ENCODE results near the gene HTT-AS.

The HTT-AS gene

DNA sequence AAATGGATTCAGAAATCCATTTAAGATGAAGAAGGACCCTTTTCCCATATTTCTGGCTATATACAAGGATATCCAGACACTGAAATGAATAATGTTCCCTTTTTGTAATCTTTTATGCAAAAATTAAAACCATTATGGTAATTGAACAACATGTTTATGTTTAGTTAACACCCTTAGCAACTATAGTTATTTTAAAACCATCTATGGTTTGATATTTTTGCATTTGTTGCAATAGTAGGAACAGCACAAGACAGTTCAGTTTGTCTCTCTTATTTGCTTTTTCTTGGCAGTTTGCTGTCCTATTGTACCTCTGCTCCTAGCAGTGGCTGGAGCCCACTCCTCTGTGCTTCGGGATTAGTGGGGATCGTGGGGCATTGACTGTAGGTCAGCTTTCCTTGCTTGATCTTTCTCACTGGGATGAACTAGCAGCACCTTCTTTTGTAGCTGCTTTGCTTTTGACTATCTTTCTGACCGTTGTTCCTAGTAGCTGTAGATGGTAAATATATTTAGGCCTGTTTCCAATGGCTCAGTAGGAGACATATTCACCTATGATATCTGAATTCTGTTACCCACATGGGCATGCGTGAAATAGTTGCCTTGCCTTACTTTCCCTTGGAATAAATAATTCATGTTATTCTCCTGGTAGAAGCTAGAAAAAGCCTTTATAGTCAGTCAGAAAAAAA lies 12.9 kb upstream of the HTT-AS start:
- DNase-seq = no peak

DNA sequence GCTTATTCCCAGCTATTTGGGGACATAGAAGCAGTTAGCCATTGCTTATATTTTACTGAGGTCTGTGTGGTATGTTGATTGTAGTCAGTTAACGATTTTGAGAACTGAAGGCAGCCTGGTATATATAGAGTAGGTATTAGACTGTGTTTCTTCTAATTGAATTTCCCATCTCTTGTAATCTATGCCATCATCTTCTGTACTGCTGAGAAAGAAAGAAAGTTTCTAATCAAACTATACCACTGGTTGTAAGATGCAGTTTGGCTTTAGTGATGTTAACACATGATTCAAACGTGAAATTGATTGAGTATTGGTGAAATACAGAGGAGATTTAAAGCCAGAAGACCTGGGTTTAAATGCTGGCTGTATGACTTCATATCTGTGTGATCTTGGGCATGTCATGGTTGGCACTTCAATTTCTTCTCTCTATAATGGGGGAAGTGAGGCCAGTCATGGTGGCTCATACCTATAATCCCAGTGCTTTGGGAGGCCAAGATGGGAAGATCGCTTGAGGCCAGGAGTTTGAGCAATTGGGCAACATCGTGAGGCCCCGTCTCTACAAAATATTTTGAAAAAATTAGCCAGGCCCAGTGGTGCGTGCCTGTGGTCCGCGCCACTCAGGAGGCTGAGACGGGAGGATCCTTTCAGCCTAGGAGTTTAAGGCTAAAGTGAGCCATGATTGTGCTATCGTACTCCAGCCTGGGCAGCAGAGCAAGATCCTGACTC lies 11.8 kb upstream of the HTT-AS start:
- DNase-seq = peak in 1 of 5 experiments; percentile 25

DNA sequence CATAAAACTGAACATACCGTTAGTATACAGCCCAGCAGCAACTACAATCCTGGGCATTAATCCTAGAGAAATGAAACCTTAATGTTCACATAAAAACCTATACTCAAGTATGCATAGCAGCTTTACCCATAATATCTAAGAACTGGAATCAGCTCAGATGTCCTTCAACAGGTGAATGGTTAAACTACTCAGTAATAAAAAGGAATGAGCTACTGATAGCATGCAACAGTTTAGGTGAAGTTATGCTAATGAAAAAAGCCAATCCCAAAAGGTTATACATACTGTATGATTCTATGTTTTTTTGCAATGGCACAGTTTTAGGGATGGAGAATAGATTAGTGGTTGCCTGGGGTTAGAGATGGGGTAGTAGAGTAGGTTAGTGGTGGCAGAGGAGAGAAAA lies 9.4 kb upstream of the HTT-AS start:
- no peak for DNase-seq

DNA sequence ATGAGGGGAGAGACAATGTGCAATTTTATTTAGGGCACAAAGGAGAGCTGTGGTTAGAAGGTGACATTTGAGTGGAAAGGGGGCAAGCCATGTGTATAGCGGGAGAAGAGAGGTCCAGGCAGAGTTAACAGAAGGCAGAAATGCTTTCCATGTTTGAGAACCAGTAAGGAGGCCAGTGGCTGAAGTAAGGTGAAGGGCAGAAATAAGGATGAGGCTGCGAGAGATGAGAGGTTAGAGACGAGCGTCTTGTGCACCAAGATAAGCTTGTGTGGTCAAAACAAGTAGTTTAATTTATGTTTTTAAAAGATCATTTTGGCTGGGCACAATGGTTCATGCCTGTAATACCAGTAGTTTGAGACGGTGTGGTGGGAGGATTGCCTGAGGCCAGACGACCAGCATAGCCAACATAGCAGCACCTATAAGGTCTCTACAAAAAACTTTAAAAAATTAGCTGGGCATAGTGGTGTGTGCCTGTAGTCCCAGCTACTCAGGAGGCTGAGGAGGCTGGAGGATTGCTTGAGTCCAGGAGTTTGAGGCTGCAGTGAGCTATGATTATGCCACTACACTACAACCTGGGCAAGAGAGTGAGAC lies 8.7 kb upstream of the HTT-AS start:
- no peak for DNase-seq

DNA sequence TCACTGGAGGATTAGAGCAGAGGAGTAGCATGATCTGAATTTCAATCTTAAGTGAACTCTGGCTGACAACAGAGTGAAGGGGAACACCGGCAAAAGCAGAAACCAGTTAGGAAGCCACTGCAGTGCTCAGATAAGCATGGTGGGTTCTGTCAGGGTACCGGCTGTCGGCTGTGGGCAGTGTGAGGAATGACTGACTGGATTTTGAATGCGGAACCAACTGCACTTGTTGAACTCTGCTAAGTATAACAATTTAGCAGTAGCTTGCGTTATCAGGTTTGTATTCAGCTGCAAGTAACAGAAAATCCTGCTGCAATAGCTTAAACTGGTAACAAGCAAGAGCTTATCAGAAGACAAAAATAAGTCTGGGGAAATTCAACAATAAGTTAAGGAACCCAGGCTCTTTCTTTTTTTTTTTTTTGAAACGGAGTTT lies 5.4 kb upstream of the HTT-AS start:
- no peak for DNase-seq

DNA sequence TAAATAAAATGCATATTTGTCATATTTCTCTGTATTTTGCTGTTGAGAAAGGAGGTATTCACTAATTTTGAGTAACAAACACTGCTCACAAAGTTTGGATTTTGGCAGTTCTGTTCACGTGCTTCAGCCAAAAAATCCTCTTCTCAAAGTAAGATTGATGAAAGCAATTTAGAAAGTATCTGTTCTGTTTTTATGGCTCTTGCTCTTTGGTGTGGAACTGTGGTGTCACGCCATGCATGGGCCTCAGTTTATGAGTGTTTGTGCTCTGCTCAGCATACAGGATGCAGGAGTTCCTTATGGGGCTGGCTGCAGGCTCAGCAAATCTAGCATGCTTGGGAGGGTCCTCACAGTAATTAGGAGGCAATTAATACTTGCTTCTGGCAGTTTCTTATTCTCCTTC lies 3.5 kb upstream of the HTT-AS start:
- peak in 1 of 5 experiments; percentile 67 for DNase-seq

DNA sequence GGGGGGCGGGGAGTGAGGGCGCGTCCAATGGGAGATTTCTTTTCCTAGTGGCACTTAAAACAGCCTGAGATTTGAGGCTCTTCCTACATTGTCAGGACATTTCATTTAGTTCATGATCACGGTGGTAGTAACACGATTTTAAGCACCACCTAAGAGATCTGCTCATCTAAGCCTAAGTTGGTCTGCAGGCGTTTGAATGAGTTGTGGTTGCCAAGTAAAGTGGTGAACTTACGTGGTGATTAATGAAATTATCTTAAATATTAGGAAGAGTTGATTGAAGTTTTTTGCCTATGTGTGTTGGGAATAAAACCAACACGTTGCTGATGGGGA lies 1.3 kb upstream of the HTT-AS start:
- DNase-seq = peak in 1 of 5 experiments; percentile 17

DNA sequence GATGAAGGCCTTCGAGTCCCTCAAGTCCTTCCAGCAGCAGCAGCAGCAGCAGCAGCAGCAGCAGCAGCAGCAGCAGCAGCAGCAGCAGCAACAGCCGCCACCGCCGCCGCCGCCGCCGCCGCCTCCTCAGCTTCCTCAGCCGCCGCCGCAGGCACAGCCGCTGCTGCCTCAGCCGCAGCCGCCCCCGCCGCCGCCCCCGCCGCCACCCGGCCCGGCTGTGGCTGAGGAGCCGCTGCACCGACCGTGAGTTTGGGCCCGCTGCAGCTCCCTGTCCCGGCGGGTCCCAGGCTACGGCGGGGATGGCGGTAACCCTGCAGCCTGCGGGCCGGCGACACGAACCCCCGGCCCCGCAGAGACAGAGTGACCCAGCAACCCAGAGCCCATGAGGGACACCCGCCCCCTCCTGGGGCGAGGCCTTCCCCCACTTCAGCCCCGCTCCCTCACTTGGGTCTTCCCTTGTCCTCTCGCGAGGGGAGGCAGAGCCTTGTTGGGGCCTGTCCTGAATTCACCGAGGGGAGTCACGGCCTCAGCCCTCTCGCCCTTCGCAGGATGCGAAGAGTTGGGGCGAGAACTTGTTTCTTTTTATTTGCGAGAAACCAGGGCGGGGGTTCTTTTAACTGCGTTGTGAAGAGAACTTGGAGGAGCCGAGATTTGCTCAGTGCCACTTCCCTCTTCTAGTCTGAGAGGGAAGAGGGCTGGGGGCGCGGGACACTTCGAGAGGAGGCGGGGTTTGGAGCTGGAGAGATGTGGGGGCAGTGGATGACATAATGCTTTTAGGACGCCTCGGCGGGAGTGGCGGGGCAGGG lies 711 bp upstream of the HTT-AS start:
- peak in 4 of 5 experiments; percentile 18 to 57 (median 28) for DNase-seq

DNA sequence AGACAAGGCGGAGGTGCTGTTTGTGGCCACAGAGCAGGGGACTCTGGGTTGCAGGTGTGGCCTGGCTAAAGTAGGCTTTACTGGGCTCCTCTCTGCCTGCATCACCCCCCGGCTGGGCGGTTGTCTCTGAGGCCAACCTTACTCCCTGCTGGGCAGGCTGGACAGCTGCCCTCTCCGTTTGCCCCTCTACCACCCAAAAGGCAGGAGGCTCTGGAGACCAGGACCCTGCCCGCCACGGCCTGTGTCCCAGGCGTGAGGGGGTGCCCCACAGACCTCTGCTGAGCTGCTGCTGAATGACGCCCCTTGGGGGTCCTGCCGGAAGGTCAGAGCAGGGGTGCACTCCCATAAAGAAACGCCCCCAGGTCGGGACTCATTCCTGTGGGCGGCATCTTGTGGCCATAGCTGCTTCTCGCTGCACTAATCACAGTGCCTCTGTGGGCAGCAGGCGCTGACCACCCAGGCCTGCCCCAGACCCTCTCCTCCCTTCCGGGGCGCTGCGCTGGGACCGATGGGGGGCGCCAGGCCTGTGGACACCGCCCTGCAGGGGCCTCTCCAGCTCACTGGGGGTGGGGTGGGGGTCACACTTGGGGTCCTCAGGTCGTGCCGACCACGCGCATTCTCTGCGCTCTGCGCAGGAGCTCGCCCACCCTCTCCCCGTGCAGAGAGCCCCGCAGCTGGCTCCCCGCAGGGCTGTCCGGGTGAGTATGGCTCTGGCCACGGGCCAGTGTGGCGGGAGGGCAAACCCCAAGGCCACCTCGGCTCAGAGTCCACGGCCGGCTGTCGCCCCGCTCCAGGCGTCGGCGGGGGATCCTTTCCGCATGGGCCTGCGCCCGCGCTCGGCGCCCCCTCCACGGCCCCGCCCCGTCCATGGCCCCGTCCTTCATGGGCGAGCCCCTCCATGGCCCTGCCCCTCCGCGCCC lies 920 bp downstream of the HTT-AS start:
- DNase-seq = no peak

DNA sequence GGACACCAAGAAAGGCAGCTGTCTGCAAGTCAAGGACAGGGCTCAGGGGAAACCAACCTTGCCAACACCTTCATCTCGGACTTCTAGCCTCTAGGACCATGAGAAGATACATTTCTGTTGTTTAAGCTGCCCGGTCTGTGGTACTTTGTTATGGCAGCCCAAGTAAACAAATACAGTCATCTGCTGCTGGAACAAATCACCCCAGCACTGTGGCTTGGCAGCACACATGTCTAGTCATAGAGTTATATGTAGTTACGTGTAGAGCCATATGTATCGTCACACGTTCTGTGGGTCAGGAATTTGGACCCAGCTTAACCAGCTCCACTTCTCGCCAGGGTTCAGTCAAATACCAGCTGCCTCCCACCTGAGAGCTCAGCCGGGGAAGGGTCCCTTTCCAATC lies 2.5 kb downstream of the HTT-AS start:
- DNase-seq = no peak

DNA sequence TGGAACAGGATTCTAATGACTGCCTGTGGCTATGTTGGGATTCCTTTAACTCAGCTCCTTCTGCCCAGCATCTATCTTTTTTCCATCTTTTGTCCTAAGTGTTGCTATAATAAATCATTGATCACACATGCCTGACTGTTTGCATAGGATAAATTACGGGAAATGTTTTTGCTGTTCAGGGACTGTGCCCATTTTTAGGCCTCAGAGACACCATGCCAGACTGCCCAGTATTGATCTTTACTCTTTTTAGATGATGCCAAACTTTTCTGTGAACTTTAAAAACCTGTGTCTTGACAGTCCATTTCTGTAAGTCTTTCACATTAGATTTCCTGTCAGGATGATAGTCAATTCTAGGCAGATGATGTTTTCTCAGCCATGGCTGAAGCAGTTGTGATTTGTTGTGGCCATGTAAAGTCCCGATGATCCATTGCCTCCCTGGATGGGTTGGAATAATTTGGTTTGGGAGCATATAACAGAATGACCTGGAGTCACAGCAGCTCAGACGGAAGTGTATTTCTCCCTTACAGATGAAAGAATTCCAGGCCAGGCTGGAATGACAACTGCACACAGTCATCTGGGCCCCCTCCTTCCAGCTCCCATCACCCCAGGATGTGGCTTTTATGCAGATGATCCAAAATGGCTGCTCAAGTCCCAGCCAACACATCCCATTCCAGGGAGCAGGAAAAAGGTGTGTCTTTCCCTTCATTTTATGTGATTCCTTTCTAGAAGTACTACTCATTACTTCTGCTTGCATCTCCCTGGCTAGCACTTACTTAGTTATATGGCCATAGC lies 3.4 kb downstream of the HTT-AS start:
- no peak for DNase-seq

DNA sequence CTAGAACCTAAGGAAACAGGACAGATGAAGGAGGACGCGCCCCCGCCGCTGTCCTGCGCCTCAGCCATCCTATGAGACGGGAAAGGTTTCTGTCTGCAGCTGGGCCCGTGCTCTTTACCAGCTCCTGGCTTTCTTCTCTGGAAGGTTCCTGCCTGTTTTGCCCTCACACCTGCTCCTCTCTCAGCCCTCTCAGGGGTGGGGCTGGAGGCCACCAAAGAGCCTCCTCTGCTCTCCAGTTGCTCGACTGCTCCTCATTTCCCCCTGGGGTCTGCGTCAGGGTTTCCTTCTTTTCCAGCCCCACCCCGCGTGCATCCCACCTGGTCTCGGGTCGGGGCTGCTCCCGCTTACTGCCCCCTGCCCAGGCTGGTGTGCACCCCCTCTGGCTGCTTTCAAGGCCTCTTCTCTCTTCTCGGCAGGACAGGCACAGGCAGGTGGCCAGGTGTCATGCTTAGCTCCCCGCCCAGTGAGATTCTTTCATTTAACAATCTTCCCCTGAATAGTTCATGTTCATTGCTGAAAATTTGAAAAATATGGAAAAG lies 4.6 kb downstream of the HTT-AS start:
- DNase-seq = no peak

DNA sequence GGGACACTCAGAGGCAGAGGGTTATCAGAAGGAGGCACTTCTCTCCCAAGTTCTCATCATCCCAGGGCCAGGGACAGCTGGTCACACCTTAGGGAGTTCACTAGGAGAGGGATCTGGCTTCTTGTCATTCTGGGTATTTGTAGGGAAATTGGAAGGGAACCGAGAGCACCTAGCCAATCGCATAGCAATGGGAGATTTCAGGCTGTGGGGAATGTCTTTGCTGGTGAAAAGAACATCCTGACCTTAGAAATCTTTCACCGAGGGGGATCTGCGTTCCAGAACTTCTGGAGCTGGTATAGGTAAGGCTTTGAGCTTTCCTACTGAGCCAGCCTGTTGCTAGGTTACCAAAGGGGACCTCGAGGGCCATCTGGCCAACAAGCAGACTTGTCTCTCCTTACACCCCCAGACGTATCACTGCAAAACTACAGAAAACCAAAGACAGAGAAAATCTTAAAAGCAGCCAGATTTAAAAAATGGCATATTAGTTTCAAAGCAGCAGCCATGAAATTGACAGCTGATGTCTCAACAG lies 6.8 kb downstream of the HTT-AS start:
- no peak for DNase-seq

DNA sequence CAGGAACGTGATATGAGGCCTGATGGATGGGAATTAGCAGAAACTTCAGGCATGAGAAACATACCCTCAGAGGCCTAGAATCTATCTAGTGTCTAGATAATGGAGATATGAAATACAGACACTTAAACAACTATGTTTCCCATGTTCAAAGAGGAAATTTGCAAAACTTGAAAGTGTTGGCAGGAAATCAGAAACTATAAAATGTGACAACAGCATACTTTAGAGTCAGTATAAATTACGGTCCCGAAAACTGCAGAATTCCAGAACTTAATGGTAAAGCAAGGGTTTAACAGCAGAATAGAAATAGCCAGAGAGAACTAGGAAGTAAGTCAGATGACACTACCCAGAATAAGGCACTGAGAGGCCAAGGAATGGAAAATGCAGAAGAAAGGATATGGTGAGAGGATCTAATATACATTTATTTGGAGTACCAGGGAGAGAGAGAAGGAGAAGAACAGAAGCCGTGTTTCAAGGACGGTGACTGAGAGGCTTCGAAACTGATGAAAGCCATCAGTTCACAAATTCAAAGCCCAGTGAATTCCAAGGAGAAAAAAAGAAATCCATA lies 7.4 kb downstream of the HTT-AS start:
- no peak for DNase-seq

DNA sequence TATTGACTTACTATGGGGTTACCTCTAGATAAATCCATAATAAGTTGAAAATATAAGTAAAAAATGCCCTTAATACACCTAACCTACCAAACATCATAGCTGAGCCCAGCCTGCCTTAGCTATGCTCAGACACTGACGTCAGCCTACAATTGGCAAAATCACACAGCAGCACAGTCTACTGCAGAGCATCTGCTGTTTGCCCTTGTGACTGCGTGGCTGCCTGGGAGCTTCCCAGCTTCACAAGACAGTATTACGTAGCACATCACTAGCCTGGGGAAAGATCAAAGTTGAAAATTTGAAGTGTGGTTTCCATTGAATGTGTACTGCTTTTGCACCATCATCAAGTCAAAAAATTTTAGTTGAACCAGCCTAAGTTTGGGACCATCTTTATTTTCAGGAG lies 8.8 kb downstream of the HTT-AS start:
- no peak for DNase-seq

DNA sequence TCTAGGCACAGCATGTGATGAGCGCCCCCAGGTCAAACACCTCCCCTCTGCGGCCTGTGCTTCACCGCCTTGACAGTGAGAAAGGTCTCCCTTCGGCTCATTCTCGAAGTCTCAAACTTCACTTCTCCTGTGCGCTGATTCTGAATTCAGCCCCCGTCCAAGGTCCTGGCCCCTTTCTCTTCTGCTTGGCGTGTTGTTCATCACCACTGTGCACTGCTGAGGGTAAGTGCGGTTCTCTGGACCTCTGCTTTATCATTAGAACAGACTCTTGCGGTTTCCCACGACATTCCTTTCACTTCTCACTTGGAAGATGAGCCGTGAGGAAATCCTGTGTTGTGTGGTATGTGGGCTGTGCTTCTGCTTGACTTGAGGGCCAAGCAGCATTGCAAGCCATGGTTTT lies 11.9 kb downstream of the HTT-AS start:
- DNase-seq = no peak

DNA sequence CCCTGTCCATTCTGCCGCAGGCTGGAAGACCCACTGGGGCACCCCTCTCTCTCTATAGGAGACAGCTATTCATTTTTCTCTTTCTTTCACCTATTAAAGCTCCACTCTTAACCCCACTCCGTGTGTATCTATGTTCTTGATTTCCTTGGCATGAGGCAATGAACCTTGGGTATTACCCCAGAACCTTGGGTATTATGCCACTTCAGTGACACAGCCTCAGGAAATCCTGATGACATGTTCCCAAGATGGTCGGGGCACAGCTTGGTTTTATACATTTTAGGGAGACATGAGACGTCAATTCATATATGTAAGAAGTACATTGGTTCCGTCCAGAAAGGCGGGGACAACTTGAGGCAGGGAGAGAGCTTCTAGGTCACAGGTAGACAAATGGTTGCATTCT lies 13.4 kb downstream of the HTT-AS start:
- no peak for DNase-seq

DNA sequence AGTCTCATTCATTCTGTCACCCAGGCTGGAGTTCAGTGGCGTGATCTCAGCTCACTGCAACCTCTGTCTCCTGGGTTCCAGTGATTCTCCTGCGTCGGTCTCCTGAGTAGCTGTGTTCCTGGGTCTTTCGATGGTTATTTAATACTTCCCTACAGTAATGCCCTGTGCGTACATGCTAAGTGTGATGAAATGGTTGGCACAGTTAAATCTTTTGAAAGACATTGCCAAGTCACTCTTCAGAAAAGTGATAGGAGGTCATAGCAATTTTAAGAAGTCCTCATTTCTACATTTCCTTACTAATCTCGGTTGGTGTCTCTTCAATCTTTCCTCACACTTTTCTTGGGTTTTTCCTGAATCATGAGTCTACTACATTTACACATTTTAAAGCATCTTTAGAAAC lies 14.4 kb downstream of the HTT-AS start:
- no peak for DNase-seq

DNA sequence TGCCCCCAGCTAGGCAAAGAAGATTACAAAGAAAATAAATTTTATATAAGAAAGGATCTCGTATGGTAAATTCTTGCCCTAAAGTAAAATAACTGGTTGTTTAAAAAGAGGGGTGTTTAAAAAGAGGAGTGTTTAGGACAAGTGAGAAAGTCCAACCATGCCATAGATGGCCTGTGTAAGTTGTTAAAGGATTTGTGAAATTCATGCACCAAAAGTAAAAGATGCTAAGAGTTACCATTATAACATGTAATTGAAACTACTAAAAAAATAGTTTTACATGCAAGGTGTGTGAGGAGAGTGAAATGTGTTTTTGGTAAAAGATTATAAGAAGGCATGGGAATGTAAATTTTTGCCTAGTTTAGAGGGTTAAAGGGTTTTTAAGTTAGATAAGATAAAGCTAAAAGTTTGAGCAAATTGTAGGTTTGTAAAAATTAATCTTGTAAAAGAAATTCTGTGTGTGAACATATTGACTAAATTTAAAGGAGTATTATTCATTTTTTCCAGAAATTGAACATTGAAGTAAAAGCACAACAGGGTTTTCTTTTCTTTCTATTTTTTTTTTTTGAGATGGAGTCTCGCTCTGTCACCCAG lies 20.1 kb downstream of the HTT-AS start:
- DNase-seq = no peak

All from T-helper 2 cell (primary cell).